A549 treated with ZK216348 at 1 μM for 4 hours (cell line): Measurements from ENCODE around the gene BSPRY. TPM values are rescaled to one million over a fixed set of nuclear protein-coding genes. Genes with fewer than 3 reads are reported as not detected.

Experiments used
- total RNA-seq: library from RNA; stranded (reverse); fragments of 200-300 nt; extraction: Qiagen RNA extraction; gene quantifications from 5 replicates; pipeline ENCODE4 v1.2.3, GENCODE V29; 2022; ENCODE audit warnings: low read depth

BSPRY gene
- 0.06 to 0.10 TPM in 2 of 5 replicates, not detected in the others for total RNA-seq

DNA sequence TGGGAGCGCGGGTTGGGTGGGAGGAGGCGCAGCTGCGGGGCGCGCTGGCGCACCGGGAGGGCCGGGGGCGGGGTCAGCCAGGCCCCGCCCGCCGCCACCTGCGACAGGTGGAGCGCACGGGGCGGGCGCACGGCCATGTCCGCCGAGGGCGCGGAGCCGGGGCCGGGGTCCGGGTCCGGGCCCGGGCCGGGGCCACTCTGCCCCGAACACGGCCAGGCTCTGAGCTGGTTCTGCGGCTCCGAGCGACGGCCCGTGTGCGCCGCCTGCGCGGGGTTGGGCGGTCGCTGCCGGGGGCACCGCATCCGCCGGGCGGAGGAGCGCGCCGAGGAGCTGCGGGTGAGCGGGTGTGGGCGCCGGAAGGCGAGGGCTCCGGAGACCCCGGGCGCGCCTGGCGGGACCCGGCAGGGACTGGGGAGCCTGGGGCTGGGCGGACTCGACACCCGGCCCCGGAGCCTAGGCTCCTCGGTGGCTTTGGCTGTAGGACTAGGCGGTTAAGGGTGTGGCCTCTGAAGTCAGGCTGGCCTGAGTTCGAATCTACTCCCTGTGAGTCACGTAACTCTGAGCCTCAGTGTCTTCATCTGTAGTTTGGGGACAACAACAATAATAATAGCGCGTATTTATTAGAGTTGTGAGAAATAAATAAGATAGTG lies at the start of gene BSPRY:
Gene BSPRY, plus strand, starts transcription at position 97 of the 650 bp plus-strand sequence. Its CDS starts 39 bp downstream, at position 136.

GRCh38 chr9:113302792-113303418 lies 46.4 kb upstream of the BSPRY start, which contains the start of gene RNF183:
Gene RNF183, minus strand, starts transcription at chr9:113303376. Its CDS starts 5,192 bp downstream, at chr9:113298184.

DNA sequence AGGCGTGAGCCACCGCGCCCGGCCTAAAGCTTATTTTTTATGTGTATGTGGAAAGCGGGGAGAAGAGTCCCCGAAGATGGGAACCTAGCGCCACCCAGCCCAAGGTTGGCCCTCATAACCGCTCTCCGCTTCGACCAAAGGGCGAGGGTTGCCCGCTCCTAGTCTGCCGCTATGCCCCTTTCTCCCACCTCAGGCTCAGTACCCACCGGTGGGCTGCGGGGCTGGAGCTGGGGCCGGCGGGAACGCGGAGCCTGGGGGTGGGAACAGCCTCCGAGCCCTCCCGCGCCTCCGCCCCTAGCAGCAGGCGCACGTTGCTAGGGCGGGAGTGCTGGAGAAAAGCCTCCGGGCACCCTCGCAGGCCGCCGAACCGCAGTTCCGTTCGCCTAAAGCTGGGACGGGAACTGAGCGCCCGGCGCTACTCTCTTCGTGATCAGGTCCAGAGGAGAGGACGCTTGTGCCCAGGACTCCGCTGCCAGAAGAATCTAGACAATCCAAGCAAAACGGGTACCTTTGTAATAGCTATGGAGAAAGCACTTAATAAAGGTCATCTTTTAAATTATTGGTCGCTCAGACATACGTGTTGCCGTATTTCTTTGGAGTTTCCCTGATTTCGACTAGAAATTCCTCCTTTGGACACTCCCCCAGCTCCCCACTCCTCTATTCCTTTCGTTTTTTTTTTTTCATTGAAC lies 9.2 kb upstream of the BSPRY start, which contains the start of gene WDR31:
Gene WDR31, minus strand, starts transcription at position 265 of the 689 bp plus-strand sequence. CDS start 8,253 bp downstream, outside the sequence.

DNA sequence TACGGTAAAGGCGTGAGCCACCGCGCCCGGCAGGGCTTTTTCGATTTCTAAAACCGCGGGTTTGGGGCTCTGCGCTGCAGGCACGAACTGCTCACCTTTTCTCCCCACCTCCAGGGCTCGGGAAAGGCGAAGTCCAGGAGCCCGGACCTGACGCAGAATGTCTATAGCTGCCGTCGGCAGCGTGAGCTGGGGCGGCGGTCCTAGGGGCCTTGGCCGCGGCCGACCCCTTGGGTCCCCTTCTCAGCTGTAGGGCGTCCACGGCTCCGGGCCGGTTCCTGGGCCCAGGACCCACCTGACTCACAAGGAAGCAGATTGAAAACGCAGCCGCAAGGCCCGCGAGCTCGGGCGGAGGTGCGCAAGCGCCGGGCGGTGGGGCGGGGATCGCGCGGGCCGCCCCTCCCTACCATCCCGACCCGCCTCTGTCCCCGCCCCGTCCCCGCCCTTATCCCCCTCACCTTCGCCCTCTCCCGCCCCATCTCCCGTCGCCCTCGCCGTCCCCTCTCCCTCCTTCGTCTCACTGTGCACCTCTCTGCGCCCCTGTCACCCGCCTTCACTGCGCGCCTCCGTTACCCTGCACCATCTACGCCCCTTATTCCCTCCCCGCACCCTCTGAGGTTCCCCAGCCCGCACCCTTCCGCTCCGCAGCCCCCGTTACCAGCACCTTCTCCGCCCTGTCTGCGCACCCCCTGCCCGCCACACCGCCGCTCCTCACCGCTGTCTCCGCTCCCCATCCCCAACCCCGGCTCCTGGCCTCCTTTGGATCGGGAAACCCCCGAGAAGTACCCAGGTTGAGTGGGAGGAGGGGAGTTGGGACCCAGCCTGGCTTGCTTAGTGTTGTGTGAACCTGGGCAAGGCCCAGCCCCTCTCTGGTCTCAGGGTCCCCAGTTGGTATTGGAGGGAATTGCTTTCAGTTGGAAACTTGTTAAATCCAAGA lies 27.6 kb downstream of the BSPRY start, which contains the start of gene HDHD3:
Gene HDHD3, minus strand, starts transcription at position 353 of the 934 bp plus-strand sequence. CDS start 2,632 bp downstream, outside the sequence.

DNA sequence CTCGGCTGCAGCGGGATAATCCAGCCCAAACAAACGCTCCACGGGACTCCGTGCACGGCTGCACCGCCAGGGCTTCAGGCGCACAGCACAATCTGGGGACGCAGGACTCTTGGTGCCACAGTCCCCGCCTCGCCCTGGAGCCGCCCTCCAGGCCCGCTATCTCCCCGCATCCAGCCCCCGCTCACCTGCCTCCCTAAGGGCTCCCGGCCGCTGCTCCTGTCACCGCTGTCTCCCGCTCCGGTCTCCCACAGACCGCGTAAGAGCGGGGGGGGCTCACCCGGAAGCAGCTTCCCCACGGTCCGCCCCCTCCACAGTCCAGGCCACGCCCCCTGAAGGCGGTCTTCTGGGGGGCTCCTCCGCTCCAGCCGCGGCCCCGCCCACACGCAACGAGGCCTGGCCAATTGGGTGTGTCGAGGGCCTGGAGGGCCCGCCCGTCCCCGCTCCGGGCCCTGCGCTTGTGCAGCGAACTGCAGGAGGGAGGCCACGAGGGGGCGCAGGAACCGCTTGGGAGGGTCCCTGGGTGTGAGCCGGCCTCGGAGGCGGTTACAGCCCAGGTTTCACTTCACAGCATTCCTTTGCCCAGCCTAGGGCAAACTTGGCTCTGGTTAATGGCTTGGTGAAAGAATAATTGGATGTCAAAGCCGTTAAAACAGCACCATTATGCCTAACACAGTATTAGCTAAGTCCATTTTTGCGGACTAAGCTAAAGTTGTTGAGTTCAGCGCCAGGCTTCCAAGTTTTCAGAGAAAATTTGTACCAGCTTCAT lies 51.9 kb downstream of the BSPRY start, which contains the start of gene ALAD:
Gene ALAD, minus strand, starts transcription at position 258 of the 766 bp plus-strand sequence. CDS start 7,725 bp downstream, outside the sequence.

DNA sequence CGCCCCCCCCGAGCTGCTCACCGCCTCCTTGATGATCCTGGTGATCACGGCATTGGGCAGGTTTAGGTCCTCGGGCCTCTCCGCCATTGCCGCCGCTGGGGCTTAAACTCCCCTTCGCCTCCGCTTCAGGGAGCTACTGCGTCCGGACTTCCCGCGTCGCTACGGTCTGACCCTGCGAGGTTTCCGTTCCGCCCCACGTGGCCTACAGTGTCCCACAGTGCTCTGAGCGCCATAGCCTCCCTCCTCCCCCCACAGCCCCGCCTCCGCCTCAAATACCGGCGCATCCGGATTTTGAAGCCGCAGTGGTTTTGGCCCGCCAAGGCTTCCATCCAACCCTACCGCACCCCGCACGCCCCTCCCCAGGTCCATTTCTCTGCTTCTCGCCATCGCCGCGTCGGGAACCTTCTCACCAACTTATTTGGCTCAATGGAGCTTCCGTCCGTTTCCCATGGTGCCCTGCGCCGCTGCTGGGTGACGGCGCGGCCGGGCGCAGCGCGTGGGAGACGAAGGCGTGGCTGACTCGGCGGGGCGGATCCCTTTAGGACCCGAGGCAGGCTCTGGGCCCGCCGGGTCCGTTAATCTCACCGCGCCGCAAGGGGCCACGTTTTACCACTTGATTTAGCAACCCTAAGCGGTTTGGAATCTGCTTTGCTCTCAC lies 61.0 kb downstream of the BSPRY start, which contains the start of the genes C9orf43 and POLE3:
Gene C9orf43, plus strand, starts transcription at position 541 of the 658 bp plus-strand sequence. CDS start 2,747 bp downstream, outside the sequence.
Gene POLE3, minus strand, starts transcription at position 469 of the 658 bp plus-strand sequence. Its CDS starts 382 bp downstream, at position 87.

Other genes with a start within 250 kb of the BSPRY start
- gene SLC31A2, start 198.5 kb upstream of the BSPRY start, total RNA-seq = 6.9 to 8.5 TPM (median 7.5 TPM) in 5 replicates
- gene FKBP15, start 128.3 kb upstream of the BSPRY start, total RNA-seq = 15.8 to 19.2 TPM (median 17.1 TPM) in 5 replicates
- 17.9 to 22.7 TPM (median 18.5 TPM) in 5 replicates for gene SLC31A1, start 128.0 kb upstream of the BSPRY start, total RNA-seq
- 45.4 to 68.8 TPM (median 49.0 TPM) in 5 replicates for gene CDC26, start 74.0 kb upstream of the BSPRY start, total RNA-seq
- gene PRPF4, start 73.9 kb upstream of the BSPRY start, total RNA-seq = 54.4 to 59.6 TPM (median 56.4 TPM) in 5 replicates
- gene RNF183, start 46.2 kb upstream of the BSPRY start, total RNA-seq = not detected in 5 replicates
- gene WDR31, start 9.3 kb upstream of the BSPRY start, total RNA-seq = 0.94 to 1.5 TPM (median 1.2 TPM) in 5 replicates
- gene HDHD3, start 27.4 kb downstream of the BSPRY start, total RNA-seq = 14.5 to 28.6 TPM (median 23.9 TPM) in 5 replicates
- gene ALAD, start 51.7 kb downstream of the BSPRY start, total RNA-seq = 10.4 to 17.4 TPM (median 14.8 TPM) in 5 replicates
- gene POLE3, start 61.1 kb downstream of the BSPRY start, total RNA-seq = 106 to 120 TPM (median 112 TPM) in 5 replicates
- 0.33 to 1.1 TPM (median 0.41 TPM) in 5 replicates for gene C9orf43, start 61.2 kb downstream of the BSPRY start, total RNA-seq
- 17.2 to 24.4 TPM (median 21.5 TPM) in 5 replicates for gene RGS3, start 114.2 kb downstream of the BSPRY start, total RNA-seq